ENCODE measurements around the gene SMAD6. TPM values are rescaled to one million over a fixed set of nuclear protein-coding genes. Genes with fewer than 3 reads are reported as not detected.
A peak's percentile ranks its signal among the peaks of the same experiment; 100 is the strongest.

Gene SMAD6
- total and polyA plus RNA-seq, 2 experiments from 2014 or later, result 26.6 to 35.4 TPM

- no peak for TF ChIP-seq EZH2 (IDR thresholded peaks at IDR 0.05; ENCODE audit: borderline replicate concordance)
- TF ChIP-seq EZH2phosphoT487 (IDR thresholded peaks at IDR 0.05; ENCODE audit: low read depth, severe bottlenecking, unreplicated experiment), result no peak
- no peaks in the 10 kb centered on the region for H3K27me3 ChIP-seq
- H3K4me3 ChIP-seq, result no peak overlapping the region
- no peaks in the 10 kb centered on the region for H3K79me2 ChIP-seq
- H2AFZ ChIP-seq, result no peak overlapping the region
- no peak overlapping the region for H3K4me2 ChIP-seq
- H3K9me2 ChIP-seq (replicated peaks; ENCODE audit: insufficient read depth), result no peaks in the 10 kb centered on the region
- no peaks in the 10 kb centered on the region for H3K36me3 ChIP-seq (replicated peaks; ENCODE audit: insufficient read depth, low read depth)
- no peak for DNase-seq (ENCODE audit: low spot score)
- H4K20me1 ChIP-seq (ENCODE audit: insufficient read depth, poor library complexity, severe bottlenecking), result no peaks in the 10 kb centered on the region
- H3K4me1 ChIP-seq (ENCODE audit: insufficient read depth), result peaks cover 24% of the 10 kb centered on the region
- no peaks in the 10 kb centered on the region for H3K9me3 ChIP-seq (ENCODE audit: low read depth)
- no peak overlapping the region for H3K27ac ChIP-seq
- WGBS (ENCODE audit: low lambda C conversion rate, missing lambda C conversion rate), result 92% methylated on average over 13 of the region's 13 CpGs
These were observed 48.2 kb upstream of the SMAD6 start for GRCh38 chr15:66653852-66654251.

- WGBS (ENCODE audit: low lambda C conversion rate, missing lambda C conversion rate), result 55% methylated on average over 12 of the region's 12 CpGs
- Histone ChIP-seq H2AFZ (no peak overlapping the region), H3K79me2 (no peaks in the 10 kb centered on the region)
These were observed 47.7 kb upstream of the SMAD6 start for GRCh38 chr15:66654361-66654738.

GRCh38 chr15:66654739-66655375, 47.2 kb upstream of the SMAD6 start:
- WGBS (ENCODE audit: low lambda C conversion rate, missing lambda C conversion rate), result 24% methylated on average over 19 of the region's 45 CpGs
- Histone ChIP-seq H3K4me1 (ENCODE audit: insufficient read depth) (peaks cover 24% of the 10 kb centered on the region), H3K9me3 (ENCODE audit: low read depth) (no peaks in the 10 kb centered on the region), H3K27ac (peak overlapping the region; percentile 43), H3K79me2 (no peaks in the 10 kb centered on the region), H4K20me1 (ENCODE audit: insufficient read depth, poor library complexity, severe bottlenecking) (no peaks in the 10 kb centered on the region), H3K4me2 (peak overlapping the region; percentile 86), H3K27me3 (no peaks in the 10 kb centered on the region), H3K9me2 (replicated peaks; ENCODE audit: insufficient read depth) (no peaks in the 10 kb centered on the region), H2AFZ (peak overlapping the region; percentile 76), H3K36me3 (replicated peaks; ENCODE audit: insufficient read depth, low read depth) (no peaks in the 10 kb centered on the region), H3K4me3 (no peak overlapping the region)
- no peak for TF ChIP-seq CTCF (IDR thresholded peaks at IDR 0.05; ENCODE audit: poor library complexity)
- no peak for TF ChIP-seq EZH2 (IDR thresholded peaks at IDR 0.05; ENCODE audit: borderline replicate concordance)
- no peak for TF ChIP-seq EZH2phosphoT487 (IDR thresholded peaks at IDR 0.05; ENCODE audit: low read depth, severe bottlenecking, unreplicated experiment)
- DNase-seq (ENCODE audit: low spot score), result peak; percentile 55

More at GRCh38 chr15:66654361-66654738, 47.7 kb upstream of the SMAD6 start:
- no peak overlapping the region for H3K27ac ChIP-seq
- H3K4me2 ChIP-seq, result peak overlapping the region; percentile 86
- H4K20me1 ChIP-seq (ENCODE audit: insufficient read depth, poor library complexity, severe bottlenecking), result no peaks in the 10 kb centered on the region
- H3K27me3 ChIP-seq, result no peaks in the 10 kb centered on the region
- peaks cover 24% of the 10 kb centered on the region for H3K4me1 ChIP-seq (ENCODE audit: insufficient read depth)
- DNase-seq (ENCODE audit: low spot score), result no peak
- no peak for TF ChIP-seq CTCF (IDR thresholded peaks at IDR 0.05; ENCODE audit: poor library complexity)
- TF ChIP-seq EZH2phosphoT487 (IDR thresholded peaks at IDR 0.05; ENCODE audit: low read depth, severe bottlenecking, unreplicated experiment), result no peak
- TF ChIP-seq EZH2 (IDR thresholded peaks at IDR 0.05; ENCODE audit: borderline replicate concordance), result no peak
- H3K9me3 ChIP-seq (ENCODE audit: low read depth), result no peaks in the 10 kb centered on the region
- H3K36me3 ChIP-seq (replicated peaks; ENCODE audit: insufficient read depth, low read depth), result no peaks in the 10 kb centered on the region
- no peak overlapping the region for H3K4me3 ChIP-seq
- no peaks in the 10 kb centered on the region for H3K9me2 ChIP-seq (replicated peaks; ENCODE audit: insufficient read depth)

GRCh38 chr15:66655511-66655910, 46.5 kb upstream of the SMAD6 start:
- H3K79me2 ChIP-seq, result no peaks in the 10 kb centered on the region
- no peaks in the 10 kb centered on the region for H3K27me3 ChIP-seq
- H3K36me3 ChIP-seq (replicated peaks; ENCODE audit: insufficient read depth, low read depth), result no peaks in the 10 kb centered on the region
- peaks cover 24% of the 10 kb centered on the region for H3K4me1 ChIP-seq (ENCODE audit: insufficient read depth)
- H2AFZ ChIP-seq, result no peak overlapping the region
- H3K9me2 ChIP-seq (replicated peaks; ENCODE audit: insufficient read depth), result no peaks in the 10 kb centered on the region
- peak overlapping the region; percentile 86 for H3K4me2 ChIP-seq
- H3K27ac ChIP-seq, result peak overlapping the region; percentile 34
- no peak for DNase-seq (ENCODE audit: low spot score)
- no peaks in the 10 kb centered on the region for H4K20me1 ChIP-seq (ENCODE audit: insufficient read depth, poor library complexity, severe bottlenecking)
- H3K9me3 ChIP-seq (ENCODE audit: low read depth), result no peaks in the 10 kb centered on the region
- H3K4me3 ChIP-seq, result no peak overlapping the region
- 65% methylated on average over 14 of the region's 14 CpGs for WGBS (ENCODE audit: low lambda C conversion rate, missing lambda C conversion rate)
- TF ChIP-seq EZH2phosphoT487 (IDR thresholded peaks at IDR 0.05; ENCODE audit: low read depth, severe bottlenecking, unreplicated experiment) (no peak), EZH2 (IDR thresholded peaks at IDR 0.05; ENCODE audit: borderline replicate concordance) (no peak), CTCF (IDR thresholded peaks at IDR 0.05; ENCODE audit: poor library complexity) (no peak)

All from hepatocyte (in vitro differentiated cells).